NCI-H748 treated with DMSO at 0.1 percent for 48 hours (cell line): ENCODE measurements around the gene FAM83E.
"Not testable (repeated sequence)": the region's sequence is repeated elsewhere in the genome, so short reads cannot be mapped to it uniquely, and the experiment has no call there.

Source experiments
- DNase-seq: peaks from one replicate; lab custom pipeline; 2025; lab: John Stamatoyannopoulos, UW

Gene FAM83E

GRCh38 chr19:48641850-48642249 lies 27.0 kb upstream of the FAM83E start:
- DNase-seq: no peak

GRCh38 chr19:48639483-48640375 lies 24.9 kb upstream of the FAM83E start:
- DNase-seq: no peak

GRCh38 chr19:48638831-48639381 lies 24.0 kb upstream of the FAM83E start:
- DNase-seq: no peak

GRCh38 chr19:48637948-48638830 lies 23.3 kb upstream of the FAM83E start:
- peak; percentile 86 for DNase-seq

- DNase-seq: peak; percentile 98
Measured at GRCh38 chr19:48637449-48637947, 22.6 kb upstream of the FAM83E start.

GRCh38 chr19:48636859-48637448 lies 22.1 kb upstream of the FAM83E start, which contains the start of gene DBP:
TSS of gene DBP (minus strand) at chr19:48637379. CDS start at chr19:48636994, 385 bp downstream.
- peak; percentile 61 for DNase-seq

GRCh38 chr19:48635966-48636858 lies 21.3 kb upstream of the FAM83E start:
- no peak for DNase-seq

- DNase-seq: peak; percentile 51
Measured at GRCh38 chr19:48635263-48635965, 20.5 kb upstream of the FAM83E start.

- peak; percentile 90 for DNase-seq
Measured at GRCh38 chr19:48634424-48635262, 19.8 kb upstream of the FAM83E start.

GRCh38 chr19:48634036-48634342 lies 19.1 kb upstream of the FAM83E start:
- DNase-seq: no peak

GRCh38 chr19:48633148-48634035 lies 18.5 kb upstream of the FAM83E start:
- DNase-seq: no peak

- DNase-seq: no peak
Measured at GRCh38 chr19:48632692-48633147, 17.8 kb upstream of the FAM83E start.

GRCh38 chr19:48632286-48632685 lies 17.4 kb upstream of the FAM83E start:
- not testable (repeated sequence) for DNase-seq

- DNase-seq: no peak
Measured at GRCh38 chr19:48631225-48631624, 16.3 kb upstream of the FAM83E start.

GRCh38 chr19:48630296-48631063 lies 15.6 kb upstream of the FAM83E start:
- no peak for DNase-seq

- DNase-seq: peak; percentile 47
Measured at GRCh38 chr19:48629599-48630295, 14.9 kb upstream of the FAM83E start.

GRCh38 chr19:48629297-48629598 lies 14.4 kb upstream of the FAM83E start:
- DNase-seq: no peak
